MCF 10A (cell line): ENCODE results near the gene UBXN6. TPM values are rescaled to one million over a fixed set of nuclear protein-coding genes. Genes with fewer than 3 reads are reported as not detected.

Experiments used
- BruUV-seq: library from RNA; stranded (reverse); fragments of 400-500 nt; replicated peaks from 2 replicates; lab custom pipeline; 2021; lab: Mats Ljungman, UMichigan
- CTCF ChIA-PET: fragments of 300-600 bp; sonication (Branson Sonifier 250); formaldehyde crosslinking; extraction: SDS; loops from one replicate; lab custom pipeline; 2021; ENCODE audit warnings: antibody characterized with exemption, inconsistent platforms; lab: Yijun Ruan, JAX
- POLR2A ChIA-PET: fragments of 300-600, 350-650 bp; sonication (Branson Sonifier 250); formaldehyde crosslinking; extraction: SDS; loops from one replicate; lab custom pipeline; 2020; ENCODE audit warnings: antibody characterized with exemption, inconsistent platforms; lab: Yijun Ruan, JAX
- DNase-seq: peaks from one replicate; pipeline ENCODE4 v3.0.0-alpha.2; 2018; ENCODE audit not compliant: unreplicated experiment
- H3K27ac Mint-ChIP-seq: one replicate; pipeline ENCODE4 v1.8.0; 2022; ENCODE audit warnings: mild to moderate bottlenecking, low read depth, mixed read lengths; ENCODE audit not compliant: unreplicated experiment
- H3K27me3 Mint-ChIP-seq: one replicate; pipeline ENCODE4 v1.8.0; 2022; ENCODE audit warnings: mixed read lengths; ENCODE audit not compliant: insufficient read depth, unreplicated experiment
- H3K36me3 Mint-ChIP-seq: one replicate; pipeline ENCODE4 v1.8.0; 2022; ENCODE audit warnings: mild to moderate bottlenecking, moderate library complexity, mixed read lengths; ENCODE audit not compliant: insufficient read depth, unreplicated experiment
- H3K4me1 Mint-ChIP-seq: one replicate; pipeline ENCODE4 v1.8.0; 2022; ENCODE audit warnings: mixed read lengths; ENCODE audit not compliant: insufficient read depth, unreplicated experiment
- H3K4me3 Mint-ChIP-seq: one replicate; pipeline ENCODE4 v1.8.0; 2022; ENCODE audit warnings: mild to moderate bottlenecking, moderate library complexity, mixed read lengths; ENCODE audit not compliant: unreplicated experiment
- H3K9me3 Mint-ChIP-seq: one replicate; pipeline ENCODE4 v1.8.0; 2022; ENCODE audit warnings: mixed read lengths; ENCODE audit not compliant: unreplicated experiment
- CTCF ChIP-seq: fragments of 200-600 bp; IDR thresholded peaks from one replicate; pipeline ENCODE4 v1.8.0; 2022; ENCODE audit warnings: antibody characterized with exemption, mild to moderate bottlenecking; ENCODE audit not compliant: unreplicated experiment
- intact Hi-C: fragments of 100-400 bp; cut with micrococcal nuclease; formaldehyde crosslinking; loops from 2 replicates; pipeline ENCODE4 v1.14.1; 2022
- total RNA-seq: library from RNA; stranded (reverse); gene quantifications from 2 replicates; pipeline ENCODE4 v1.2.3, GENCODE V29; 2022

UBXN6 gene
- total RNA-seq, 1 experiment from 2014 or later = 94.8 TPM

GRCh38 chr19:4401769-4402170 is 55.8 kb downstream of the UBXN6 start:
- no peak for DNase-seq
- BruUV-seq = TSS peak; percentile 42
- peak overlapping the region; percentile 94 for H3K27ac Mint-ChIP-seq
- H3K4me1 Mint-ChIP-seq = peaks cover 30% of the 10 kb centered on the region
- H3K4me3 Mint-ChIP-seq = peak overlapping the region; percentile 71
- H3K9me3 Mint-ChIP-seq = no peaks in the 10 kb centered on the region
- TF ChIP-seq CTCF = no peak
- CTCF ChIA-PET = interaction anchor here (1.0 to 2.9 kb wide), 6 partner anchors 9 to 50 kb away, joined by 4 to 12 read pairs (median 6); no protein-coding TSS in a partner anchor
- H3K27me3 Mint-ChIP-seq = no peaks in the 10 kb centered on the region
- POLR2A ChIA-PET = interaction anchor here (0.6 to 3.3 kb wide), 27 partner anchors 12 to 1501 kb away, joined by 3 to 93 read pairs (median 4); partner anchors contain the start of genes HDGFL2, MPND, MRPL54 and YJU2
- intact Hi-C loops = no loop called here
- peaks cover 3% of the 10 kb centered on the region for H3K36me3 Mint-ChIP-seq

GRCh38 chr19:4400135-4400936 is 57.3 kb downstream of the UBXN6 start, which contains the start of gene SH3GL1:
SH3GL1 (minus strand) TSS chr19:4400547; CDS start chr19:4400368, 179 bp downstream.
- Mint-ChIP-seq H3K9me3 (no peaks in the 10 kb centered on the region), H3K27me3 (no peaks in the 10 kb centered on the region), H3K4me1 (peaks cover 33% of the 10 kb centered on the region), H3K36me3 (peaks cover 17% of the 10 kb centered on the region), H3K4me3 (peak within 1 kb of the TSS; percentile 78), H3K27ac (peak within 1 kb of the TSS; percentile 94)
- no TSS peak for BruUV-seq
- ChIA-PET CTCF (interaction anchor here (0.6 to 2.9 kb wide), 26 partner anchors 9 to 1947 kb away, joined by 3 to 16 read pairs (median 4); partner anchors contain the start of genes EEF2 and MPND), POLR2A (interaction anchor here (0.5 to 3.3 kb wide), 17 partner anchors 15 to 843 kb away, joined by 3 to 93 read pairs (median 4); partner anchors contain the start of genes EEF2, MPND and YJU2)
- intact Hi-C loops = loop anchor here (1.0 kb wide), 1 partner anchor 31 kb away; no protein-coding TSS in a partner anchor
- peak; percentile 98 for TF ChIP-seq CTCF
- DNase-seq = peak; percentile 90

- intact Hi-C loops = loop anchor here (1.0 kb wide), 2 partner anchors 25 to 30 kb away; no protein-coding TSS in a partner anchor
- H3K4me1 Mint-ChIP-seq = peaks cover 36% of the 10 kb centered on the region
- no TSS peak for BruUV-seq
- TF ChIP-seq CTCF = no peak
- ChIA-PET CTCF (interaction anchor here (0.6 to 2.9 kb wide), 13 partner anchors 9 to 415 kb away, joined by 3 to 16 read pairs (median 6); partner anchors contain the start of genes EEF2 and MPND), POLR2A (interaction anchor here (0.5 to 3.3 kb wide), 10 partner anchors 14 to 153 kb away, joined by 3 to 93 read pairs (median 5); partner anchors contain the start of genes MPND and YJU2)
- no peaks in the 10 kb centered on the region for H3K9me3 Mint-ChIP-seq
- no peaks in the 10 kb centered on the region for H3K27me3 Mint-ChIP-seq
- peak overlapping the region; percentile 78 for H3K4me3 Mint-ChIP-seq
- peak overlapping the region; percentile 81 for H3K27ac Mint-ChIP-seq
- peaks cover 23% of the 10 kb centered on the region for H3K36me3 Mint-ChIP-seq
- DNase-seq = peak; percentile 35
Observed at GRCh38 chr19:4399812-4400134, 57.8 kb downstream of the UBXN6 start.
